Measurements from ENCODE around the gene JAK1. TPM values are rescaled to one million over a fixed set of nuclear protein-coding genes. Genes with fewer than 3 reads are reported as not detected.

The JAK1 gene
- total RNA-seq, 1 donor from 2014 or later: 27.7 TPM

DNA sequence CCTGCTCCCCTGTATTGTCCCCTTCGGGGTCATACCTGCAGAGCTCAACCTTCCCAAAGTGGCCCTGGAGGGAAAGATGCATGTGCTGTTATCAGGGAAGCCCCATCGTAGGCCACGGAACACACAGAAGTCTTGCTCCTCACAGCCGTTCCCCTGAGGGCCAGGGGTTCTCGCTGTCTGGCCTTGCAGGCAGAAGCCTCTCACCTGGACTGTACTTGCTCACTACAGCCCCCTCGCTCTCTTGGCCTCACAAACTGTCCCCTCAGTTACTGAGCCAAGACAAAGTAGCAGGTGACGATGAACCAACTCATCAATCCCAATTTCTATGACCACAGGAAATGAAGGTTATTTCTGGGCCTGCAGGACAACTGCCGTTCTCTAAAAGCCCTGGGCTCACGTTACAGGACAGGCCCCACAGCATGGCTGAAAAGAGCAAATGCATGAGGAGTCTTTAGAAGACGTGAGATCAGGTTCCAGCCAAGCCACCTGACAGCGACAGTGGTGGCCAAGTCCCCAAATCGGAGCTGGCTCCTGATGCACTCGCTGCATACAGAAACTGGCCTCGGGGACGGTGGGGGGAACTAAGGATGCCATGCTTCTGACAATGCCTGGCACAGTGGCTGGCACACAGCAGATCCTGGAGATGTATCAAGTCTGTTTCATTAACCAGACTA, 126.5 kb downstream of the JAK1 start:
- no peak for DNase-seq (ENCODE audit: low read depth, low spot score)
- Mint-ChIP-seq H3K9me3 (no peaks in the 10 kb centered on the region), H3K27me3 (ENCODE audit: low read depth) (no peaks in the 10 kb centered on the region), H3K27ac (ENCODE audit: unreplicated experiment) (no peak overlapping the region), H3K4me3 (no peak overlapping the region), H3K4me1 (peaks cover 11% of the 10 kb centered on the region), H3K36me3 (ENCODE audit: low read depth) (peaks cover 24% of the 10 kb centered on the region)
- TF ChIP-seq, protein P1, sequence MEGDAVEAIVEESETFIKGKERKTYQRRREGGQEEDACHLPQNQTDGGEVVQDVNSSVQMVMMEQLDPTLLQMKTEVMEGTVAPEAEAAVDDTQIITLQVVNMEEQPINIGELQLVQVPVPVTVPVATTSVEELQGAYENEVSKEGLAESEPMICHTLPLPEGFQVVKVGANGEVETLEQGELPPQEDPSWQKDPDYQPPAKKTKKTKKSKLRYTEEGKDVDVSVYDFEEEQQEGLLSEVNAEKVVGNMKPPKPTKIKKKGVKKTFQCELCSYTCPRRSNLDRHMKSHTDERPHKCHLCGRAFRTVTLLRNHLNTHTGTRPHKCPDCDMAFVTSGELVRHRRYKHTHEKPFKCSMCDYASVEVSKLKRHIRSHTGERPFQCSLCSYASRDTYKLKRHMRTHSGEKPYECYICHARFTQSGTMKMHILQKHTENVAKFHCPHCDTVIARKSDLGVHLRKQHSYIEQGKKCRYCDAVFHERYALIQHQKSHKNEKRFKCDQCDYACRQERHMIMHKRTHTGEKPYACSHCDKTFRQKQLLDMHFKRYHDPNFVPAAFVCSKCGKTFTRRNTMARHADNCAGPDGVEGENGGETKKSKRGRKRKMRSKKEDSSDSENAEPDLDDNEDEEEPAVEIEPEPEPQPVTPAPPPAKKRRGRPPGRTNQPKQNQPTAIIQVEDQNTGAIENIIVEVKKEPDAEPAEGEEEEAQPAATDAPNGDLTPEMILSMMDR (conservative IDR thresholded peaks at IDR 0.05): no peak

DNA sequence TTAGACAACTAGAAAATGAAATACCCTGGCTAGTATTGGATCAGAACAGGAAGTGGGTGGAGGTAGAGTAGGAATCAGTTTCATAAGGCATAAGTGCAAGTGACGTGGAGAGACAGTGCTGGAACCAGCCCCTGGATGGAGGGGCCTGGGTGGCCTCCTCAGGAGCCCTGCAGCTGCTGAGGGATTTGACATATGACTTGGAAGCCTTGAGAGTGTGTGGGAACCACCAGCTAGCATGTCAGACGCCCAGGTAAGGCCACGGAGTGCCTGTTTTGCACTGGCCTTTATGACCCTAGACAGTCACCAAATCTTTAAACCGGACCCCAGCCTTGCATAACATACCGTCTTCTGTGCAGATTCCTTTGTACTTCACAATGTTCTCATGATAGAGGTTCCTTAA, 127.1 kb downstream of the JAK1 start:
- no peak overlapping the region for H3K27ac Mint-ChIP-seq (ENCODE audit: unreplicated experiment)
- DNase-seq (ENCODE audit: low read depth, low spot score): no peak

DNA sequence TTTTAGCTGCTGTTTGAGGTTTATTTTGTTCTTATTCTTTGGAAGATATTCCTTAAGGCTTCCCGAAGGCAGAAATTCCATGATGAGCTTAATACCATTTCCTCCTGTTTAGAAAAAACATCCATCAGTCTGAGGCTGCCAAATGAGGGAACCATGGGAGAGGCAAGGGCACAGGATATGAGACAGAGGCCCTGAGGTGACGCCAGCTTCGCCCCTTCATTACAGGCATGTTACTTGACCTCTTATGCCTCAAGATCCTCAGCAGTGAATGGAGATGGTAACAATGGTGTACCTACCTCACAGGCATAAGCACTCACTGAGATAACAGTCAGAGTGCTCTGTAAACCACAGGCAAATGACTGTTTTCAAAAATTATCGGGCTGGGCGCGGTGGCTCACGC, 127.9 kb downstream of the JAK1 start:
- Mint-ChIP-seq H3K36me3 (ENCODE audit: low read depth) (peaks cover 18% of the 10 kb centered on the region), H3K27ac (ENCODE audit: unreplicated experiment) (no peak overlapping the region)

More for the DNA sequence above, 127.1 kb downstream of the JAK1 start:
- Mint-ChIP-seq H3K27me3 (ENCODE audit: low read depth) (no peaks in the 10 kb centered on the region), H3K4me1 (peaks cover 11% of the 10 kb centered on the region), H3K36me3 (ENCODE audit: low read depth) (peaks cover 24% of the 10 kb centered on the region), H3K9me3 (no peaks in the 10 kb centered on the region), H3K4me3 (no peak overlapping the region)
- TF ChIP-seq, protein P1 (conservative IDR thresholded peaks at IDR 0.05): no peak

DNA sequence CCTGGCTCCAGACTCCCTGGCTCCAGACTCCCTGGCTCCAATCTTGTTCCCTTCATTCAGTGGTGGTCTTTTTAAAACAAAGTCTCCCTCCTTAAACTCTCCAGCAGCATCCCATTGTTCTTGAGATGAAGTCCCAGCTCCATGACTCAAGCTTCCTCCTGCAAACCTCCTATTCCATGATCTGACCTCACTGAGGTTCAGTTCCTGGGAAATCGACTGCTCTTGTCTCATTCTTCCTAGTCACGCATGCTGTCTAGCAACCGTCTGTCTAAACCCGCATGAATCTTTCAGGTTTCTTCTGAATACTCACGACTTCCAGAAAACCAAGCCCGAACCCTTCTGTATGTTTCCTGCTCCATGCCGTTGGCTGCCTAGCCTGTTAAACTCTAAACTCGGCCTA, 129.5 kb downstream of the JAK1 start:
- TF ChIP-seq, protein P1 (conservative IDR thresholded peaks at IDR 0.05): no peak
- H3K9me3 Mint-ChIP-seq: no peaks in the 10 kb centered on the region
- peak overlapping the region; percentile 32 for H3K27ac Mint-ChIP-seq (ENCODE audit: unreplicated experiment)
- H3K4me1 Mint-ChIP-seq: peaks cover 11% of the 10 kb centered on the region
- no peak for DNase-seq (ENCODE audit: low read depth, low spot score)
- no peaks in the 10 kb centered on the region for H3K27me3 Mint-ChIP-seq (ENCODE audit: low read depth)
- no peak overlapping the region for H3K4me3 Mint-ChIP-seq
- H3K36me3 Mint-ChIP-seq (ENCODE audit: low read depth): peaks cover 18% of the 10 kb centered on the region

More for the DNA sequence above, 127.9 kb downstream of the JAK1 start:
- H3K4me1 Mint-ChIP-seq: peaks cover 11% of the 10 kb centered on the region
- H3K4me3 Mint-ChIP-seq: no peak overlapping the region
- H3K9me3 Mint-ChIP-seq: no peaks in the 10 kb centered on the region
- no peak for DNase-seq (ENCODE audit: low read depth, low spot score)
- H3K27me3 Mint-ChIP-seq (ENCODE audit: low read depth): no peaks in the 10 kb centered on the region
- TF ChIP-seq, protein P1 (conservative IDR thresholded peaks at IDR 0.05): no peak

DNA sequence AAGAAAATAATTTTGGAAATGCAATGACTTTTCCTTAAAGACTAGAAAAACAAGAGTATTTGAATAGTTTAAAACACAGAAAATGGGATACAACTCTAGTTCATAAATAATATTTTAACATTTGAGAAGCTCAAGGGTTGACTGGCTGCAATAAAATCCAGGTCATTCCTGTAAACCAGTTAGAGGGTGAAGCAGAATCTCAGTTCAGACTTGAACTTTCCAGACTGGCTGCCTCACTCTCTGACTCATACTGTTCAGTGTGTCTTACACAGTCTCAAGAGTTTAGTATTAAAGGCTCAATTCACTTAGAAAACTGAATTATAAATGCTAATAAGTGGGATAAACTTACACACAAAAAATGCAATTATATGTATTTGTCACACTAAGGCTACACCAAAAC, 131.6 kb downstream of the JAK1 start:
- TF ChIP-seq, protein P1 (conservative IDR thresholded peaks at IDR 0.05): no peak
- no peak for DNase-seq (ENCODE audit: low read depth, low spot score)
- Mint-ChIP-seq H3K27me3 (ENCODE audit: low read depth) (no peaks in the 10 kb centered on the region), H3K9me3 (no peaks in the 10 kb centered on the region), H3K27ac (ENCODE audit: unreplicated experiment) (no peak overlapping the region), H3K36me3 (ENCODE audit: low read depth) (peaks cover 13% of the 10 kb centered on the region), H3K4me3 (no peak overlapping the region), H3K4me1 (peaks cover 6% of the 10 kb centered on the region)
